Suppressor macrophage treated with lipopolysaccharide for 4 hours (primary cell): ENCODE data around the gene NAPSA.
"Not testable (repeated sequence)": the region's sequence is repeated elsewhere in the genome, so short reads cannot be mapped to it uniquely, and the experiment has no call there.

Experiments
- DNase-seq: peaks from one replicate; pipeline ENCODE4 v3.0.0-alpha.2; 2020

NAPSA gene

DNA sequence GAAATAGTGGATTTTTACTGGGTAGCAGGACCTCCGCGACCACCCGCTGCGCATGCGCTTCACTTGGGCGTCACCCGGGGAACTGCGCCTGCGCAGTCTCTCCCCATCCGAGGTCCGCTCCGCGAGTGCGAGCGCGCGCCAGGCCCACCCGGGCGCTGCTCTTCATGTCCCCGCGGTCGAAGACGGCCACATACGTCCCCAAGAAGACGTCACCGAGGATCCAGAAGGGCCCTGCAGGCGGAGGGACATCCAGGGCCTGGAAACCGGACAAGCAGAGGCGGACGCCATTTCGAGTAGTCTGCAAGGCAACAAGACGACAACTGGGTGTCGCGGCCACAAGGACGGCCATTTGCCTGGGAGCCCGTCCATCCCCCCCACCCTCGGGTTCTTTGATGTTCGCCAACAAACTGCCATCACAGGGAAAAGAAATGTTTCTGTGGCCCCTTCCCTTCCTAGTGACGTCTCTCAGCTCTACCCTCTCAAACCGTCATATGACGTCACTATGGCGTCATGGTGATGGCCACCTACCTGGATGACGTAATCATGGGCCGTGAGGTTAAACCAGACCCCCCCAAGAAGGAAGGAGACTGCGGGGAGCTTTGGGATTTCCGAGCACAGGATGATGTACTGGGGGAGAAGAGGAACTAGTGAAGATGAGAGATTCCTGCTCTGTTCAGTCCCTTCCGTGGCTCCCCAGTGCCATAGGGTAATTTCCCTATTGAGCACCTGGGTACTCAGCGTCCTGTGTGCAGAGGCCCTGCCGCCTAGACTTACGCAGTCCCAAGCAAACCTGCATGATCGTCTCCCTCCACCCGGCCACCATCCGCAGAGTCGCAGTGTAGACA is 6.7 kb downstream of the NAPSA start:
- DNase-seq = peak; percentile 78

DNA sequence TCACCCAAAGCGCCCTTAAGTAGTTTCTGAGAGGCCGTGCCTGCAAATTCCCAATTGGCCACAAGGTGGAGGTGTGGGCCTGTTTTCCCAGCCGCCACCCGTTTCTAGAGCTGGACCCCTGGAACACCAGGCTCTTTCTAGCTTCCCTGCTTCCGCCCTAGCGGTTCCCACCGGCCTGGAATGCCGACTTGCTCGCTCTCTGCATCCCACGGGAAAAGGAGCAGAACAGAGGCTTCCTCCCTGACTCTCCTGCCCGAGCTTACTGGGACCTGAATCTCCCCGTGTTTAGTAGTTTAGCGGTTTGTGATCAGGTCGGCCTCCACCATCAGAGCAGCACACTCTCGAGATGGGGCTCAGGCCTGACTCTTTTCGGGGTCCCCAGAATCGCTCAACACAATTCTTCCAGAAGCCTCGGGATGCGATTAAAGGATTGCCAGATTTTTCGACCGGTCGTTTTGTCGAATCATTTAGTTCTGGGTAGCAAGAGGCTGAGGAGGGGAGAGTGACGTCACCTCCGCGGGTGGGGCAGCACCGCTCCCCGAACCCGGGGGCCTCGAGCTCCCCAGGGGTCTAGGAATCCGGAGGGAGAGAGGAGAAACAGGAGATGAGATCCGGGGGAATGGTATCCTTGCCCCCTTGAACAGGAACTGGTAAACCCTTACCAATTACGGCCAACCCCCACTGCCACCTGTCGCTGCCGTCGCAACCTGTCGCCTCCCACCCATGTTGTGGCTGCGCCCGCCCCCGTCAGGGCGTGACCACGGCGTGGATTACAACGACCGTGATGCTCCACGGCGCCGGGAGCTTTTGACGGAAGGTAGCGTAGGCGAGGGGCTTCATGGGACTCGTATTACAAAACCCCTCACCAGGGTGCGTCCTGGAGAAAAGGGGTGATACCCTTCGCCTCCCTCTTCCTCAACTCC is 8.0 kb downstream of the NAPSA start:
- DNase-seq = peak; percentile 70

DNA sequence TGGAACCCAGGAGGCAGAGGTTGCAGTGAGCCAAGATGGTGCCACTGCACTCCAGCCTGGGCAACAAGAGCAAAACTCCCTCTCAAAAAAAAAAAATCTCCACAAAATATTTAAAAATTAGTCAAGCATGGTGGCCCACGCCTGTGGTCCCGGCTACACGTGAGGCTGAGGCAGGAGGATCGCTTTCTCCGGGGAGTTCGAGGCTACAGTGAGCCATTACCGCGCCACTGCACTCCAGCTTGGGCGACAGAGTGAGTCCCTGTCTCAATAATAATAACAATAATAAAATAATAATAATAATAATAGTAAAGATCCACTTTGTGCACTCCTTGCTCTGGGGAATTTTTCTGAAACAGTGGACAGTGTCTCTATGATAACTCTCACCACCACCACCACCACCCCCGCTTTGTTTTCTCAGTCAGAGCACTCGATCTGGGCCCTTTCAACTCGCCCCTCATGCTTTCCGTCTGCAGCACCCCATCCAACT is 8.7 kb downstream of the NAPSA start:
- DNase-seq = no peak

DNA sequence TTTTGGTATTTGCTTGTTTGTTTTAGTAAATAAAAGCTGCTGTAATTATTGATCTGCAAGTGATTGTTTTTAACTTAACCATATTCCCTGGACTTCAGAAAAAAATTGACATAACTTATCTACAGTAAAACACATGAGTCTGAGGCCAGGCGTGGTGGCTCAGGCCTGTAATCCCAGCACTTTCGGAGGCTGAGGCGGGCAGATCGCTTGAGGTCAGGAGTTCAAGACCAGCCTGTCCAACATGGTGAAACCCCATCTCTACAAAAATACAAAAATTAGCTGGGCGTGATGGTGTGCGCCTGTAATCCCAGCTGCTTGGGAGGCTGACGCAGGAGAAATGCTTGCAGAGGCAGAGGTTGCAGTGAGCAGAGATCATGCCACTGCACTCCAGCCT is 12.0 kb downstream of the NAPSA start:
- not testable (repeated sequence) for DNase-seq

DNA sequence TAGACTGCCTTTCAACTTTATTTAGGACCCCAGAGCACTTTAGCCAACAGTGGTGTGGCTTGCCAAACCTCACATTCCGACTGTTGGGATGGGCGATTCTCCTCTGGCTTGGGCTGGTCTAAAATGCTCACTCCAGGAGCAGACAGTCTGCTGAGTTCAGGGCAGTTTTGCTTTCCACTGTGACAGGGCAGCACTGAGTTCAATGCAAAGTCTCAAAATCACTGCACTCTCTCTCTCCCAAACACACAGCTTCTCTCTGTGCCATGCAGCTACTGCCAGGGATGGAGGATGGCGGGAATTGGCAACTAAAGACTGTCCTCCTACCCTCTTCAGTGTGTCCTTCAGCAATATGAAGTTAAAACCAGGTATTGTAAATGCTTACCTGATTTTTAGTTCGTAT is 13.2 kb downstream of the NAPSA start:
- DNase-seq = no peak

DNA sequence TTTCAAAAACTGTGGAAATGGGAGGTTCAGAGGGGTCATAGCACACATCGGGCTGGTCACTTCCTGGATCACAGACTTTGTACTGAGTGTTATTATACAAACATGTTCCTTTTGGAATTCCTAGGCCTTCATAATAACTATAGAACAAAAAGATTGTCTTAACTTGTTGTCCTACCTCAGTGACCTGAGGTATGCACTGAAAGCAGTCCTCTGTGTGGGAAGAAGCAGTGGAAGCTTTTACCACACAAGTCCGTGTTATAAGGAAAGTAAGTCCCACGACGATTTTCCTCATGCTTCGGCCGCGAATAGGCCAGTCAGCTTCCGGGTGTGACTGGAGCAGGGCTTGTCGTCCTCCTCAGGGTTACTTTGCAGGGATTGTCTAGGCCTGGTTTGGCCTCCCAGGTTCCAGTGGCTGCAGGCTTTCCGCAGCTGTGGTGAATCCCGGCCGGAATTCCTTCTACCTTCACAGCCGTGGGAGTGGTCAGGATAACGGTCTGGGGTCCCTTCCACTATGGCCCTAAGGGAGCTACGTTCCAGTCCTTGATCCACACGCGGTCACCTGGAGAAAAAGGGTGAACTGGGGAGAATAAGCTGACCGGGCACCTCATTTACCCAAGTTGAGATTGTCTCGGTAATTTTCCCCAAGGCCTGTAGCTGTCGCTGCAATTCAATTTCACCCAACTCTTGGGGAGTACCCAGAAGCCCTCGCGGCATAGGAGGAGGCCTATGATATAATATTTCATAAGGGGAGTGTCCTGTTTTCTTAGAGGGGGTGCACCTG is 16.0 kb downstream of the NAPSA start:
- DNase-seq = no peak

DNA sequence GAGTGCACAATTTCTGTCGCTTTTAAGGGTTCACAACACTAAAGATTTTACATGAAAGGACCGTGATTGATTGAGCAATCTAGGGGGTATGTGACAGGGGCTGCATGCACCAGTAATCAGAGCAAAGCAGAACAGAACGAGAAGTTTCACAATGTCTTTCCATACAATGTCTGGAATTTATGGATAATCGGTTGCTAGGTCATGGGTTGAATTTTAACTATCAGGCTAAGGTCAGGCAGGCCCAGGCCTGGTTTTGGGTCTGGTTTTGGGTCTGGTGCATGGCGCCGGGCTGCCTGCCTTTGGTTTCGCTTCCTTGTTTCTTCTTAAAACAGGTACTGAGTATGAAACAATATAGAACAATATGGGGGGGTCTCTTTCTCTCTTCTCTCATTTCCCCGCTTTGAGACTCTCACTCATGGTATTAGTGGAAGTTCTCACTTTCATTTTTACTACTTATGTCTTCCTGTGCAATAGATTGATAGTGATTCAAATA is 18.3 kb downstream of the NAPSA start:
- peak; percentile 49 for DNase-seq

DNA sequence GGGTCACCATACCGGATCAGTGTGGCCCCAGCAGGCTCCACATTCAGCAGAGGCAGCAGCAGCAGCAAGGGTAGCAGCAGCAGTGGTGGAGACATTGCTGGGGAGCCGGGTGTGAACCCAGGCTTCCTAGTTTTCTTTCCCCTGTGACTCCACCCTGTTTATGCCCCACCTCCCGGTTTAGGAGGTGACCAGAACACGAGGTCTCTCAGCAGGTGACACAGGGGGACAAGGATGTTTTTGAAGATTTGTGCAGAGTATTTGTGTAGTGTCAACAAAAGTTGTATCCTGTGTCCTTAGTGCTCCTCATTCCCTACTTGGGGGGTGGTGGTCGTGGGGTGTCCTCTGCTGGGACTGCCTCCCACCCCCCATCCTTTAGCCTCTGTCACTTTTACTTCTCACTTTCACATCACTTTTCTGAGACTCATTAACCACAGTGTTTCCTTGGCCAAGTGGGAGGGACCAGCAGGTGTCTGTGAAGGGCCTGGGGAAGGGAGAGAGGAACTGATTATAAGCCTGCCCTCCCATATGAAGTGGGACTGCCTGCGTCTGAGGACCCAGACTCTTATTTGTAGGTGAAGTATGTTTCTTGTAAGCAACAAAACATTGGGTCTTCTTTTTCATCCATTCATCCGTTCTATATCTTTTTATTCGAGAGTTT is 20.6 kb downstream of the NAPSA start:
- no peak for DNase-seq

DNA sequence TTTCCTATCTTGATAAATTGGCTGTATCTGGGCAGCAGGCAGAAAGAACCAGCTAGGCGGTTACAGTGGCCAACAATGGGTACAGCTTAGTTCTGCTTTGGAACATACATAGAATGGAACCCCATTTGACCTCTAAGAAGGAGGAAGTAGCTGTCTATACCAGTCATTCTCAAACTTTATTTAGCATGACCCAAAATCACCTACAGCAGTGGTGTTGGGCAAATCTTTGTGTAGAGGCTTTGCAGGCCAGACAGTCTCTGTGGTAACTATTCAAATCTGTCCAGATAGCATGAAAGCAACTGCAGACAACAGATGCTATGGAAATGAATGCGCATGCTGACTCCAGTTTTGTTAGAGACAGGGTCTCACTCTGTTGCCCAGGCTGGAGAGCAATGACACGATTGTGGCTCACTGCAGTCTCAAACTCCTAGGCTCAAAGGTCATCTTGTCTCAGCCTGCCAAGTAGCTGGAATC is 24.3 kb downstream of the NAPSA start:
- peak; percentile 83 for DNase-seq

DNA sequence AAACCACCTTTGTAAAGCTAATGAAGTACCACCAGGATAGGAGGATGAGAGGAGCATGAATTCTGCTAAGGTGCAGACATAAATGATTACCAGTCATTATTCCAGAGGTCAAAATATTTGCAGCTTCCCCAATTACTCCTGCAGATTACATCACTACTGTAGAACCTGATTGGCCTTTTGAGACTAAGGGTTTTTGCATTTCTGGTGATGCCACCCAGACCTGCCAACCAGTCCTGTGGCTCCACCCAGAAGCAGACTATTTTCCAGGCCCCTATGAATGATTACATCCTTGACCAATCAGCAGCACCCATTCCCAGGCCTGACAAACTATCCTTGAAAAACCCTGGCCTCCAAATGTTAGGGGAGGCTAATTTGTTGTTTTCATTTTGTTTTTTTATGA is 25.1 kb downstream of the NAPSA start:
- no peak for DNase-seq

DNA sequence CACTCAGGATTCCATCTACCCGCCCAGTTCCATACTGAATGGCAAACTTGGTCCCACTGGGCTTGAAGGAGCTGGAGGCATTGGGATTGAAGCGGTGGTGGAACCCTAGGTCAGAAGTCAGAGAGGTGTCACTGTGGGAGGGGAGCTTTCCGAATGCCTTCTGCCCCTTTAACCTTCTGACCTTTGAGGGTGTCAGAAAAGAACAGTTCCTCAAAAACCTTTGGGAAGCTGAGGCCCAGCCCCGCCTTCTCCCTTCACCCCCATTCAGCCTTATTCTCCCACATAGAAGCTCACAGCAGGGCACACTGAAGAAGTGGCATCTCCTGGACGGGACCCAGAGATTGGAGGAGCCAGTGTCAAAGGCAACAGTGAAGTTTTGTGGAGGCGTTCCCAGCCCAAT is 28.4 kb downstream of the NAPSA start:
- DNase-seq = not testable (repeated sequence)

DNA sequence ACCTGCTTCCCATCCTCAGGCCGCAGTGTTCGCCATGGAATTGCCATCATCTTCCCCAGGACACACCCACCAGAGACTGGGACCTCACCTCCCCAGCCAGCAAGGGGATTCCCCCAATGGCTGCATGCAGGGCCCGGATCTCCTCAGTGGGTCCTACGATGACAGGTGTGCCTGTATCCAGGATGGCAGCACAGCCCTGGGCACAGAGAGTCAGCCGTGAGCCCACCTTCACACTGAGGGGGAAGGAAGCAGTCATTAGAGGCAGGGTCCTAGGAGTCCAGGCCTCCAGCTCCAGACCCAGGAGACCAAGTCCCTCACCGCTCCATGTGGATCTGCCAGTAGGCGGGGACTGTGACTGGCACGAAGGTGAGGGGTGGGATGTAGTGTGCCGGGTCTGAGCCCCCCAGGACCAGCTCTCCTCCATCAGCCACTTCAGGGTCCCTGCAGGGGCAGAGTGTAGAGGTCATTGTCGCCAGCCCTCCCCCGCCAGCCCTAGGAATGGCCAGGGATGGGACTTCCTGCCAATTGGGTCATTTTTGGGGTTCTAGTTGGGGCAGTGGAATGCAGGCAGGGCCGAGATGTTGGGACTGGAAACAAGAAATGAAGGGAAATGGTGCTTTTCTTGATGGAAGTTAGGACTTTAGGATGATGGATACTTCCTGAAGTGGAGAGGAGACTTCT is 30.6 kb downstream of the NAPSA start:
- DNase-seq = no peak

DNA sequence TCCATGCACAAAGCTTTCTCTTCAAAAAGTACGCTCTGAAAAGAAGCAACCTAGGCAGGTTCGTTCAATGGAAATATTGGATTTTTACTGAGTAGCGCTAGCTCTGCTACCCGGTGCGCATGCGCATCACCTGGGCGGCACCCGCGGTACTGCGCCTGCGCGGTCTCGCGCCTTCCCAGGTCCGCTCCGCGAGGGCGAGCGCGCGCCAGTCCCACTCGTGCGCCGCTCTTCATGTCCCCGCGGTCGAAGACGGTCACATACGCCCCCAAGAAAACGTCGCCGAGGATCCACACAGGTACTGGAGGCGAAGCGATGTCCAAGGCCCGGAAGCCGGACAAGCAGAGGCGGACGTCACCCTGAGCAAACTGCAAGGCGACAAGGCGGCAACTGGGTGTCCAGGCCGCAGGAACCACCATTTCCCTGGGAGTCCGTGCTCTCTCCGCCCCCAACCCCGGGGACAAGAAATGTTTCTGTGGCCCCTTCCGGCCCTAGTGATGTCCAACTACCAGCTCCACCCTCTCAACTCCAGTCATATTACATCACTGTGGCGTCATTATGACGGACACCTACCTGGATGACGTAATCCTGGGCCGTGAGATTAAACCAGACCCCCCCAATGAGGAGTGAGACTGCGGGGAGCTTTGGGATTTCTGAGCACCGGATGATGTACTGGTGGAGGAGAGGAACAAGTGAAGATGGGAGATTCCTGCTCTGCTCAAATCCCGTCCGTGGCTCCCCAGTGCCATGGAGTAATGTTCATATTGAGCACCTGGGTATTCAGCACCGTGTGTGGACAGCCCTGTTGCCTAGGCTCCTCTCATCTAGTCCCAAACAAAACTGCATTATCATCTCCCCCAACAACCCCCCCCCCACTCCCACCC is 31.5 kb downstream of the NAPSA start:
- peak; percentile 91 for DNase-seq

DNA sequence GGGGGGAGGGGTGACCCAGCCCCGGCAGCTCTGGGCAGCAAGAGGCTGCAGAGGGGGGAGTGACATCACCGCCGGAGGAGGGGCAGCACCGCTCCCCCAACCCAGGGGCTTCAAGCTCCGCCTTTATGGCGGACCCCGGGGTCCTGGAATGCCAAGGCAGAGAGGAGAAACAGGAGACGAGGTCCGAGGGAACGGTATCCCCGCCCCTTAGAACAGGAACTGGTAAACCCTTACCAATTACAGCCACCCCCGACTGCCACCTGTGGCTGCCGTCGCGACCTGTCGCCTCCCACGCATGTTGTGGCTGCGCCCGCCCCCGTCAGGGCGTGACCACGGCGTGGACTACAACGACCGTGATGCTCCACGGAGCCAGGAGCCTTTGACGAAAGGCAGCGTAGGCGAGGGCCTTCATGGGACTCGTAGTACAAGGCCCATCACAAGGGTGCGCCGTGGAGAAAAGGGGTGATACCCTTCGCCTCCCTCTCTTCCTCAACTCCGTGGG is 32.2 kb downstream of the NAPSA start:
- DNase-seq = peak; percentile 93

DNA sequence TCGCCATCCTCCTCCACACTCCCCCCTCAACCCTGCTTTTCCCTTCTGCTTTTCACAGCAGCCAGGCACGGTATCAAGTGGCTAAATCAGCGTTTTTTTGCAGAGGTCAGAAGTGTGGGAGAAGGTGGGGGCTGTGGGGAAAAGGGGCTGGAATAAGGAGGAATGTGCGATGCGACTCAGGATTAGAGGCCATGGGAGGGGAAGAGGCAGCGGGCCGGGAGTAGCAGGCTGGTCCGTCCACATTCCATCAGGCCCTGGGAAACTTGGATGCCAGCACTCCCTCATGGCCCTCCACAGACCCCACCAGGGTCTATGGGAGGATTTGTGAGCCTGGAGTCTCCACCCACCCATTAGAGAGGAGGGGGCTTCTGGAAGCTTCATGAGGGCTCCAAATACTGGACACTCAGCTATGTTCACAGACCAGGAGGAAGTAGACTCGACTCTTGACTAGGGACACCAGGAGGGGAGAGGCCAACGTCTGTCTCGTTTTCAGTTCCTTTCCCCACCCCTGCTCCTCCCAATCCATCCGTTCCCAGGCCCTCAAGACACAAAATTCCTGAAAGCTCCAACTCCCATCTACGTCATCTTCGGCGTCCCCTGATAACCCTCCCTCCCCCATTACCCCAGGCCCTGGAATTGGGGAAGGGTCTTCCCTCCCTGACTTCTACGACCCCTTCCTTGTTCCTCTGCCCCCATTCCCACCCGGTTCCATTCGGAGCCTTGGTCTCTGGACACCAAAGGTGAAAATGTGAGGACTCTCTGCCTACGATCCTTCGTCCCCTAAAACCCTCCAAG is 33.0 kb downstream of the NAPSA start:
- DNase-seq = peak; percentile 59

DNA sequence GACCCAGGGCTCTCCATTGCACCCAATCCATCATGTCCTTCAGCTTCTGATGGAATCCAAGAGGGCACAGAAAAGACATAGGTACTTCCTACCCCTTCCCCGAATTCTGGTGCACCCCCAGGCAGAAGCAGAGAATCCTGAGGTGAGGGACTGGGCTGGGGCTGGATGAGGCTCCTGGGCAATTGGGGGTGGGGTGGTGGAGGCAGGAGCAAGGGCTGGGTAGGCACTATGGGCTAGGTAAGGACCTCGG is 33.5 kb downstream of the NAPSA start:
- DNase-seq = no peak

DNA sequence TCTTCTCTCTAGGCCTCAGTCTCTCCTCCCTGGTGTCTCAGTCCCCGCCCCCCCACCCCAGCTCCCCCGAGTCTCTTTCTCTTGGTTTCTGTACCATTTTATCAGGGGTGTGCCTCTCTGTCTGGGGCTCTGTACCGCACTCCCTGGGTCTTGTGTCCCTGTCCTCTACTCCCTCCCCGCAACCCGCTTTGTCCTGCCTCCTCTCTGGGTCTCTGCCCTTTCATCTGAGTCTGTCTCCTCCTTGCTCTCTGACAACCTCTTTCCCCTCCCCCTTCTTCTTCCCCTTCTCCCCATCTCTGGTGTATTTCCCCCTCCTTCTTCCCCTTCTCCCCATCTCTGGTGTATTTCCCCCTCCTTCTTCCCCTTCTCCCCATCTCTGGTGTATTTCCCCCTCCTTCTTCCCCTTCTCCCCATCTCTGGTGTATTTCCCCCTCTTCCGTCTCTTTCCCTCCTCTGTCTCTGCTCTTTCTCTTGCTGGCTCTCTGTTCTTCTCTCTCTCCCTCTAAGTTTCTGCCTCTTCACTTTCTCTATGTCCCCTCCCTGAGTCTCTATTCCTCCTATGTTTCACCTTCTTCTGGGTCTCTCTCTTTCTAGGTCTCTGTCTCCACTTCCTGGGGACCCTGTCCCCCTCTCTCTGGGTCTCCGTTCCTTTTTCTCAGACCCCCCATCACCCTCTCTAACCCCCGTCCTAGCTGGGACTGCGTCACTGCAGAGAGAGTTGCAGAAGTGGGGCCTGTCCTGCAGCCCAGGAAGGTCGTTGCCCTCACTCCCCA is 34.0 kb downstream of the NAPSA start:
- no peak for DNase-seq

DNA sequence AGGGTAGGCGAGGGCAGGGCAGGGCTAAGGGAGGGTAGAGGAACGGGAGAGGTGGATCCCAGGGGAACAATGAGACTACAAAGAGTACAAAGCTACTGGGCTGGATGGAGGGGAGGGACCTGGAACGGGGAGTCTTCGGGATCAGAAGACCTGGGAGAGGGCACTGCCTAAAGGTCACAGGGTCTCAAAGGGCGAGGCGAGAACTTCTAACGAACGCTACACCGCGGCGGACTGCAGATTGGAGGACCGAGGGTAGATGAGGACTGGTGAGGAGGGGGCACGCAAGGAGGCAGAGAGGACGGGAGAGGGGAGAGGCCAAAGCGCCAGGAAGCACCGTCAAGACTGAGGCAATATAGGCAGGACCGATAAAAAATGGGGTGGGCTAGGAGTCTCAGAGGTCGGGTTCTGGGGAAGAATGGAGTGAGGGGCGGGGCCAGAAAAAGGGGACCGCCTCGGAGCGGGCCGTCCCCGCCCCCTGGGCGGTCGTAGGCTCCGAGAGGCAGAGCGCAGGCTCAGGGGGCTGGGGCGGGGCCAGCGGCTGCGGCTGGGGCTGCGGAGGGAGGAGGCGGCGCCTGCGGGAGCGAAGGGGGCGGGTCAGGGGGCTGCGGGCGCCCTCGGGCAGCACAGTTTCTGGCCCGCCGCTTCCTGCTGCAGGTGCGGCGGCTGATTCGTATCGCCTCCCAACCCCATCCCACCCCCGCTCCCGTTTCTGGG is 34.9 kb downstream of the NAPSA start:
- peak; percentile 87 for DNase-seq
